ENCODE data around the gene PGM5.

Gene PGM5

DNA sequence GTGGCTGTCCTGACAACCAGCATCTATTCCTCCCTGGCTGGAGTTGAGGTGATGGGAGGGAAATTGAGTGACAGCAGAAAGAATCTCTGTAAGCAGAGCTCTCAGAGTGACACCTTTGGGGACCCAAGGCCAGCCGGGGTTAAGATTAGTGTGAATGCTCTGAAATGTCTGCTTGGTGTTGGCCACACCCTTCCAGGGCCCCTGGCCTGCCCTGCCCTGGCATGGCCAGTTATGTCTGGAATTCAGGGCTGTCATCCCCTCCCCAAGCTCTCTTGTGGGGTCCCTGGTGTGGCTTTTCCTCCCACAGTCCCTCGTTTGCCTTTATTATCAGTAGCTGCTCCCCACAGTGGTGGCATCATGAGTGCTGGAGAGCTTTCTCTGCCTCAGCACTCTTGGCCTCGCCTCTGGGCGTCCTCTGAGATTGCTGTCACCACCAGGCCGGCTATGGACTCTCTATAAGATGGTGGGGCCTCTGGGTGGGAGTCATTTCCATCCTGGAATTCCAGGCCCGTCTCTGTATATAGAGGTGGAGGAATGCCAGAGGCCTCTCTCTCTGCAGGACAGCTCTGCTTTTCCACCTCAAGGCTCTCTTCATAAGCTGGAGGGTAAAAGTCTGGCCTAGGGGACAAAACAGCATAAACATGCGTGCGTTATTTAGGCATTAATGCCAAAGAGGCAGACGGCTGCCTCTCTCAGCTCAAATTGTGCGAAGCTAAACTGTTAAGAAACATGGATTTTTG lies 180.6 kb downstream of the PGM5 start:
- no peak for DNase-seq (ENCODE audit: low read depth in 3 of 3)

GRCh38 chr9:68537616-68537880 lies 181.1 kb downstream of the PGM5 start:
- DNase-seq (ENCODE audit: low read depth in 3 of 3), result no peak

DNA sequence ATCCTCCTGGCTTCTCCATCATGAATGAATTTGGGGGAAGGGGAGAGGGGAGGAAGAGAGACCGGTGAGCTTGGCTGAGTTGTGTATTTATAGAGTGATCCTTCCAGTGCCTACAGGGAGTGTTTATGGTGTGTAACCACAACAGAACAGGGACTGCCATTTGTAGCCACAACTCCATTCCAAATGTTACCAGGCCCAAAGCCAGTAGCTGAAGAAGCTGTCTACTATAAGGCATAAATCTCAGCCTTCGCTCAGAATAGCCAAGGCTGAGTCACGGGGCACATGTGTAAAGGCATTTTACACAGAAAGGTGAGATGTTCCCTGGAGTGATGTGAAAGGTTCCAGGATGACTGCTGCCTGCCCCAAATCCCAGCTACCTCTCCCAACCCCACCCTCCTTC lies 181.8 kb downstream of the PGM5 start:
- no peak for DNase-seq (ENCODE audit: low read depth in 3 of 3)

DNA sequence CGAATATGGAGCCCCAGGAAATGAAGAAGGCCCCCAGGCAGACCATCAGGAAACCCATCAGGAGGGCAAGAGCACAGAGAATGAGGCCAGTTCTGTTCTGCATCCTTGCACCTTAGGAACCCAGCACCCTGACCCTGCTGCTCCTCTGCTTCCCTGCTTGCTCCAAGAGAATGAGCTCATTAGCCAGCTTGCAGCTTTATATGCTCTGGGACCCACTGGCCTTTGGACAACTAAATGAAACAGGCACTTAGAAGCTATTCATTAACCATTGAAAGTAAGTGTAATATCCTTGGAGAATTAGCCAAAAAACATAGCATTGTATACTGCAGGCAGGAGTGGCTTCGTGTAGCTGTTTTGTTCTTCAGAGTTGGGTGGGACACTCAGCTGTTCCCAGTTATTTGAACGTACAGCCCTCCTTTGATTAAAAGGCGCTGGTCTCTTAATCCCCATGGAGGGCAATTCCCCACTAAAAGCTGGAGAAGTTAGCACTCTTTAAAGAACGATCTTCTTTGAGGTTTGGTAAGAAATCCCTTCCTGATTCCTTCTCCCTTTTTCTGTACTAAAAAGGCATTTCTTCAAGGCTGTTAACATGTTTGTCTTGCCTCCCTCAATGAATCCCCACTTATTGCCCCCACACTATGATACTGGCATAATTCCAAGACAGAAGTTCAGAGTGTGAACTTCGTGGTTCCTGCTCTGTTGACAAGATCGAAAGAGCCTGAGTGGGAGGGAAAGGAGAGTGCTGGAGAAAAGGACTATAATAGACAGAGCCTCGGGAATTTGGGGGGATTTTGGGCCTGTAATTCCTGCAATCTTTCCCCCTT lies 184.5 kb downstream of the PGM5 start, which contains the start of gene TMEM252:
TSS of gene TMEM252 (minus strand) at position 172 of the 824 bp plus-strand sequence. CDS start at position 103, 69 bp downstream.
- no peak for DNase-seq (ENCODE audit: low read depth in 3 of 3)

GRCh38 chr9:68541568-68541967 lies 185.2 kb downstream of the PGM5 start:
- DNase-seq (ENCODE audit: low read depth in 3 of 3), result no peak

DNA sequence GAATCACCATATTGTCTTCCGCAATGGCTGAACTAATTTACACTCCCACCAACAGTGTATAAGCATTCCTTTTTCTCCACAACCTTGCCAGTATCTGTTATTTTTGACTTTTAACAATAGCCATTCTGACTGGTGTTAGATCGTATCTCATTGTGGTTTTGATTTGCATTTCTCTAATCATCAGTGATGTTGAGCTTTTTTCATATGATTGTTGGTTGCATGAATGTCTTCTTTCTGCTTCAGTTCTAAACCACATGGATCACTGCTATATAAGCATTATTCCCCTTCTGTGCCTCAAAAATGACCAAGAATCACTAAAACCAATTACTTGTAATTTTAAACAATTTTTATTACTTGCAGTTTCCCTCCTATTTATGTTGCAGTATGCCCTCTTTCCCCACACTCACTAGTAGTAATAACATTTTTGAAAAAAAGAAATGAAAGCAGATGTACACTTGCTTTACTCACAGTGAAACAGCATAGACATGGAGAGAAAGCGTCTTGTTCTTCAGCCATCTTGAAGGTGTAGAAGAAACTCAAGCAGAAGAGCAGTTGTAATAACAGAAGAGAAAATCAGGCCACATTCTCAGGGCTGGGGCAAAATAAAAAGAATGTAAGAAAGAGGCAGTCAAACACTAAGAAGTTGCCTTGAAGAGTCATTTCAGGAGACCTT lies 188.8 kb downstream of the PGM5 start:
- DNase-seq (ENCODE audit: low read depth in 3 of 3), result no peak

DNA sequence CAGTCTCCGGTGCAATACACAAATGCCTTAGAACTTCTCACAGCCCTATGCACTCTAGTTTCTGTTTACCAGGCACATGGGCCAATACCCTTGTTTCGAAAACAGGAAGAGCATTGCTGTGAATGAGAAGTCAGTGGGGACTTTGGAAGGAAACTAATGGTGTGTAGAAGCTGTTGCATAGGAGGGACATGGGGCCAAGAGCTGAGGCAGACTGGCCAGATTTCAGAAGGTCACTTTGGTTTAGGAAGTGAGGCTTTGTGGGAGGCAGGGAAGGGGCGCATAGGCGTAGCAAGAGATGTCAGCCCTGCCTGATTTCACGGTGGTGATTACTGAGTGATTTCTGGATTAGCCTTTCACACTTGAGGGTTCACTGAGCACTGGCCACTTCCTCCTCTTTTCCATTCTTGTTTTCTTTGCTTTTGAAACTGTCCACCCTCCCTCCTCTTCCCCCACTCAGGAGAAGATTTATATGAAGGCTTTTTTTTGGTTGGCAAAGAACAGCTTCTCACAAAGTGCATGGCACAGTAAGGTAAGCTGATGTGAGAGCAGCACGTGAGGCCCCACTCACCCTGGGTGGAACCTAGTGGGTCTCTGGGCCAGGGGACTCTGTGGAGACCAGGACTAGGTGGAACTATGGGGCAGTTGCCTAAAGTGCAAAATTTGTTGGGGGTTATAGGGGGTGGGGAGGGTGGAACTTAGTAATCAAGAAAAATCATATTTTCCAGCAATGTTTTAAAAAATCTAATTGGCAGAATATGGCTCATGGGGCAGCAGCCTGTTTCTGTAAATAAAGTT lies 190.4 kb downstream of the PGM5 start:
- DNase-seq (ENCODE audit: low read depth in 3 of 3), result no peak

GRCh38 chr9:68547417-68547816 lies 191.0 kb downstream of the PGM5 start:
- DNase-seq (ENCODE audit: low read depth in 3 of 3), result no peak

GRCh38 chr9:68548241-68548640 lies 191.8 kb downstream of the PGM5 start:
- DNase-seq (ENCODE audit: low read depth in 3 of 3), result no peak

DNA sequence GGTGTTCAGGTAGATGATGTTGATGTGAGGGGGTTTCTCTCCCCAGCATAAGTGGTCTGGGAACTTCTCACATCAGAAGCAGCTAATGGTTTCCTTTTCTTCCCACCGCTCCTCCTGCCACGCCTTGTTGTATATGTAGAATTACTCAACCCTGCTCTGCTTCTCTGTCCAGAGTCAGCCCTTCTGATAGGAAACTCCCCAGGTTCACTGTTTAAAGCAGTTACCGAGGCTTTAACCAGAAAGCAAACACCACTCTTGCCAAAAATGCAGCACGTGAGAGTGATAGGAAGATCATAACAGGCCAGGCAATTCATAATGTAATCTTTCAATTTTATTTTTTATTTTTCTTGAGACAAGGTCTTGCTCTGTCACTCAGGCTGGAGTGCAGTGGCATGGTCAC lies 194.8 kb downstream of the PGM5 start:
- no peak for DNase-seq (ENCODE audit: low read depth in 3 of 3)

GRCh38 chr9:68552700-68553476 lies 196.5 kb downstream of the PGM5 start:
- DNase-seq (ENCODE audit: low read depth in 3 of 3), result no peak

GRCh38 chr9:68555437-68556150 lies 199.2 kb downstream of the PGM5 start:
- no peak for DNase-seq (ENCODE audit: low read depth in 3 of 3)

- DNase-seq (ENCODE audit: low read depth in 3 of 3), result no peak
Observed at GRCh38 chr9:68558545-68558944, 202.1 kb downstream of the PGM5 start.

- peak; percentile 35 to 59 (median 40) for DNase-seq (ENCODE audit: low read depth in 3 of 3)
Observed at GRCh38 chr9:68560071-68560844, 203.8 kb downstream of the PGM5 start.

- DNase-seq (ENCODE audit: low read depth in 3 of 3), result no peak
Observed at GRCh38 chr9:68562461-68562860, 206.1 kb downstream of the PGM5 start.

- no peak for DNase-seq (ENCODE audit: low read depth in 3 of 3)
Observed at GRCh38 chr9:68567565-68567964, 211.2 kb downstream of the PGM5 start.

- no peak for DNase-seq (ENCODE audit: low read depth in 3 of 3)
Observed at GRCh38 chr9:68574150-68574549, 217.7 kb downstream of the PGM5 start.

- DNase-seq (ENCODE audit: low read depth in 3 of 3), result no peak
Observed at GRCh38 chr9:68575817-68576216, 219.4 kb downstream of the PGM5 start.

DNA sequence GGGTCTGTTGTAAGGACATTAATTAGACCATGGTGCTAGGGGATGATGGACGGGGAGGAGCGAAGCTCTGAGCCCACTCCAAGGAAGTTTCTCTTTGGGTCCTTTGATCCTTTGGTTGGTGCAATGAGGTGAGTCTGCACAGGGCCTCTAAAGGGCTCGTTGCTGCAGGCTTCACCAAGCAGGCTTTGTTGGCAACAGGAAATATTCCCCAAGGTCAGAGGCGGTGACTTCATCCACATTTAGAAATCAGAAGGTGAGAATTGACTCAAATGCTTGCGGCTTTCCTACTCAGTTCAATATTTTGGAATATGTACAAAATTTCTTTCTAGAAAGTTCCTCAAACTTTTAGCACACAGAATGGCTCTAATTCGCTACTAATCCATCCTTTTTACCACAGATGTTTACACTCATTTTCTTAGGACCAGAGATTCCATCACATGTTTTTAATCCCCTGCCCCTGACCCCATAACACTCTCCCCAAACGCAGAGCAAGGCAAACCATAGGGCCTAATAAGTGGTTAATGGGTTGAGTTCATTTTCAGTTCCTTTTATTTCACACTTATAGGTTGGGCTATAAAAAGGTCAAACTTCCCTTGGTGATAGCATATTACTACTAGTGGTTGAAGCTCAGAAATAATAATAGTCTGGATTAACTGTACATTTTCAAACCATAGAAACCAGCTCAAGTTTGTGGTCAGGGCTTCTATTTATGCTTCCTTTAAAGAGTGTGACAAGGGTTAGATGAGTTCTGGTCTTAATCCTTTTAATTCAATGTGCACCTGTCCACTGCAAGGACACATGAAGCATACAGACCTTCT lies 221.6 kb downstream of the PGM5 start:
- no peak for DNase-seq (ENCODE audit: low read depth in 3 of 3)
